GM18505 (cell line): ENCODE results near the gene UBTF.

Experiments used
- ATAC-seq: cut with Tn5 transposase; IDR thresholded peaks from one replicate; pipeline ENCODE4 v1.9.1; 2021; ENCODE audit not compliant: unreplicated experiment
- POLR2A ChIP-seq: IDR thresholded peaks from 4 replicates; pipeline ENCODE4 v1.6.1; 2011; ENCODE audit warnings: borderline replicate concordance; ENCODE audit not compliant: insufficient read depth, insufficient read length; ENCODE audit errors: extremely low read depth

Gene UBTF

GRCh38 chr17:44232061-44232460, 12.6 kb upstream of the UBTF start:
- ATAC-seq, result no peak
- no peak for TF ChIP-seq POLR2A

GRCh38 chr17:44230140-44230539, 10.7 kb upstream of the UBTF start:
- no peak for ATAC-seq
- no peak for TF ChIP-seq POLR2A

- no peak for ATAC-seq
These were observed 9.6 kb upstream of the UBTF start for GRCh38 chr17:44229090-44229489.

GRCh38 chr17:44223541-44224071, 4.1 kb upstream of the UBTF start:
- no peak for ATAC-seq

More at GRCh38 chr17:44229090-44229489, 9.6 kb upstream of the UBTF start:
- TF ChIP-seq POLR2A, result no peak

GRCh38 chr17:44222112-44222869, 2.8 kb upstream of the UBTF start:
- no peak for ATAC-seq
- TF ChIP-seq POLR2A, result peak; percentile 61

More at GRCh38 chr17:44223541-44224071, 4.1 kb upstream of the UBTF start:
- no peak for TF ChIP-seq POLR2A

GRCh38 chr17:44221862-44222111, 2.3 kb upstream of the UBTF start:
- ATAC-seq, result no peak
- TF ChIP-seq POLR2A, result no peak

- peak; percentile 73 for TF ChIP-seq POLR2A
- ATAC-seq, result no peak
These were observed 1.8 kb upstream of the UBTF start for GRCh38 chr17:44221084-44221861.

- ATAC-seq, result peak; percentile 3
- TF ChIP-seq POLR2A, result no peak
These were observed 973 bp upstream of the UBTF start for GRCh38 chr17:44220213-44221083.

- TF ChIP-seq POLR2A, result peak; percentile 75
- peak; percentile 39 for ATAC-seq
These were observed 313 bp downstream of the UBTF start for GRCh38 chr17:44219108-44219615.

- TF ChIP-seq POLR2A, result peak; percentile 60
- ATAC-seq, result peak; percentile 27
These were observed 949 bp downstream of the UBTF start for GRCh38 chr17:44218344-44219107.

- no peak for TF ChIP-seq POLR2A
- no peak for ATAC-seq
These were observed 1.6 kb downstream of the UBTF start for GRCh38 chr17:44217738-44218343.

GRCh38 chr17:44216694-44217093, 2.8 kb downstream of the UBTF start:
- no peak for ATAC-seq
- no peak for TF ChIP-seq POLR2A
